Astrocyte (in vitro differentiated cells and primary cell): Measurements from ENCODE around the gene NCKAP5L.

ENCODE experiments used
- CTCF ChIP-seq: IDR thresholded peaks from 2 replicates; pipeline ENCODE4 v1.5.1; 2011; ENCODE audit warnings: low read depth, mild to moderate bottlenecking, inconsistent platforms, low read length, moderate library complexity; ENCODE audit not compliant: insufficient read depth
- EZH2 ChIP-seq: IDR thresholded peaks from 2 replicates; pipeline ENCODE4 v1.6.1; 2012; ENCODE audit warnings: mild to moderate bottlenecking, low read length, inconsistent platforms; ENCODE audit not compliant: insufficient read depth

DNA sequence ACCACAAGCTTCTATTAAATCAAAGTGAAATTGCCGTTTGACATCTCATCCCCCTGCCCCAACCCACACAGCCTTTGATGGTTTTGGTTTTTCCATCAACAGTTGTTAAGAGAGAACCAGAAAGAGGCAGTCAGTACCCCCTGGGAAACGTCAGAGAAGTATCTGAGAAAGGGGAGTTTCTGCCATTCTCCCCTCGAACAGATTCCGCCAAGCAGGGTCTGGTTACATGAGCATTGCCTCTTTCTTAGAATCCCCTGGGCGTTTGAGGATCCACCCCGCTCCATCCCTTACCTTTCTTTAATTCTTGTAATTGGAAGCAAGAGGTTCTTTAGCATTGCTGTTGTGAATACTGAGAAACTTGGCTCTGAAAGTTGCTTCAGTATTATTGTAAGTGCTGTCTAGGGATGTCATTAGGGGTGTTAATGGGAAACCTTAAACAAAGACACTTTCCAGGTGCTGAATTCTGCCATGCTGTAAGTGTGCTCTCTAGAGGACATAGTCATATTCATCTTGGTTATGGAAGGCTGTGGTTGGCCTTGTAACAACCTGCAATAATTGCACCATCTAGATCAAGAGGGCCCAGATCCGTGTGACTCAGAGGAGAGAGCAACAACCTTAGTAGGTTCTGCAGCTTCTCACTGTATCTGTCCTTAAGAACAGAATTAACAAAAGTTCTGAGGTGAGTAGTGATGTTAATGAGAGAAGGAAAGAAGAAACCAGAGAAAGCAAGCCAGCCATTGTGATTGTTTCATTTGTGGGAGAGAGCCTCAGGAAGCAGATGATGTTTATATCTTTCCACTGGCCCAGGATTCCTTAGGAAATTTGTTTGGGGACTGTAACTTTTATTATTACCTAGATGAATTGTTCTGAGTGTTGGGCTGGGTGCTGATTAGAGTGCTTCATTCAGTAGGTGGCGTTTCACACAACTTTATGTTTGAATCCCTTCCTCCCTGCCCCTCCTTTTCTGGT lies 77.9 kb downstream of the NCKAP5L start:
- TF ChIP-seq CTCF (no peak), EZH2 (no peak)
